BJ (cell line): ENCODE data around the gene PKD1L1. TPM values are rescaled to one million over a fixed set of nuclear protein-coding genes. Genes with fewer than 3 reads are reported as not detected.
A peak's percentile ranks its signal among the peaks of the same experiment; 100 is the strongest.

Source experiments
- CTCF ChIA-PET: fragments of 350-600 bp; formaldehyde crosslinking; extraction: SDS; loops from one replicate; lab custom pipeline; 2021; ENCODE audit warnings: antibody characterized with exemption, inconsistent platforms; lab: Yijun Ruan, JAX
- POLR2A ChIA-PET: fragments of 300-600 bp; sonication (Branson Sonifier 250); formaldehyde crosslinking; extraction: SDS; loops from one replicate; lab custom pipeline; 2021; ENCODE audit warnings: antibody characterized with exemption; lab: Charles Lee
- DNase-seq: peaks from one replicate; pipeline ENCODE4 v3.0.0-alpha.2; 2011; ENCODE audit warnings: low read depth
- H3K27me3 ChIP-seq: 2 replicates; pipeline ENCODE4 v1.6.0; 2011; ENCODE audit warnings: low read length; ENCODE audit not compliant: control insufficient read depth, insufficient read depth
- H3K36me3 ChIP-seq: 2 replicates; pipeline ENCODE4 v1.5.1; 2011; ENCODE audit warnings: low read length; ENCODE audit not compliant: control insufficient read depth, insufficient read depth
- H3K4me3 ChIP-seq: 2 replicates; pipeline ENCODE4 v1.5.1; 2011; ENCODE audit warnings: low read depth, mild to moderate bottlenecking, control low read depth, low read length
- polyA plus RNA-seq: library from polyadenylated mRNA; depleted of rRNA; stranded (reverse); fragments of >200 nt; gene quantifications from 2 replicates; pipeline ENCODE4 v1.2.3, GENCODE V29; 2011
- TF ChIP-seq, protein P1 (sequence below): IDR thresholded peaks from 2 replicates; pipeline ENCODE4 v1.5.1; 2011; ENCODE audit warnings: low read depth, mild to moderate bottlenecking, control low read depth, inconsistent platforms, low read length, moderate library complexity; ENCODE audit not compliant: insufficient read depth

PKD1L1 gene
- polyA plus RNA-seq, 1 experiment: 0.13 TPM

GRCh38 chr7:47827351-47827756, 120.9 kb downstream of the PKD1L1 start:
- POLR2A ChIA-PET: no interaction called here
- no peak for DNase-seq

GRCh38 chr7:47826754-47827153, 121.5 kb downstream of the PKD1L1 start:
- ChIA-PET POLR2A (no interaction called here), CTCF (interaction anchor here (1.0 to 1.2 kb wide), 3 partner anchors 8 to 434 kb away, joined by 3 to 10 read pairs (median 3); partner anchors contain the start of gene PKD1L1)
- H3K4me3 ChIP-seq: no peak overlapping the region

More at GRCh38 chr7:47827351-47827756, 120.9 kb downstream of the PKD1L1 start:
- no peaks in the 10 kb centered on the region for H3K27me3 ChIP-seq
- CTCF ChIA-PET: interaction anchor here (1.0 to 1.2 kb wide), 3 partner anchors 8 to 121 kb away, joined by 3 to 10 read pairs (median 3); partner anchors contain the start of gene PKD1L1
- H3K36me3 ChIP-seq: peaks cover 5% of the 10 kb centered on the region
- no peak overlapping the region for H3K4me3 ChIP-seq
- TF ChIP-seq, protein P1, sequence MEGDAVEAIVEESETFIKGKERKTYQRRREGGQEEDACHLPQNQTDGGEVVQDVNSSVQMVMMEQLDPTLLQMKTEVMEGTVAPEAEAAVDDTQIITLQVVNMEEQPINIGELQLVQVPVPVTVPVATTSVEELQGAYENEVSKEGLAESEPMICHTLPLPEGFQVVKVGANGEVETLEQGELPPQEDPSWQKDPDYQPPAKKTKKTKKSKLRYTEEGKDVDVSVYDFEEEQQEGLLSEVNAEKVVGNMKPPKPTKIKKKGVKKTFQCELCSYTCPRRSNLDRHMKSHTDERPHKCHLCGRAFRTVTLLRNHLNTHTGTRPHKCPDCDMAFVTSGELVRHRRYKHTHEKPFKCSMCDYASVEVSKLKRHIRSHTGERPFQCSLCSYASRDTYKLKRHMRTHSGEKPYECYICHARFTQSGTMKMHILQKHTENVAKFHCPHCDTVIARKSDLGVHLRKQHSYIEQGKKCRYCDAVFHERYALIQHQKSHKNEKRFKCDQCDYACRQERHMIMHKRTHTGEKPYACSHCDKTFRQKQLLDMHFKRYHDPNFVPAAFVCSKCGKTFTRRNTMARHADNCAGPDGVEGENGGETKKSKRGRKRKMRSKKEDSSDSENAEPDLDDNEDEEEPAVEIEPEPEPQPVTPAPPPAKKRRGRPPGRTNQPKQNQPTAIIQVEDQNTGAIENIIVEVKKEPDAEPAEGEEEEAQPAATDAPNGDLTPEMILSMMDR: no peak

DNA sequence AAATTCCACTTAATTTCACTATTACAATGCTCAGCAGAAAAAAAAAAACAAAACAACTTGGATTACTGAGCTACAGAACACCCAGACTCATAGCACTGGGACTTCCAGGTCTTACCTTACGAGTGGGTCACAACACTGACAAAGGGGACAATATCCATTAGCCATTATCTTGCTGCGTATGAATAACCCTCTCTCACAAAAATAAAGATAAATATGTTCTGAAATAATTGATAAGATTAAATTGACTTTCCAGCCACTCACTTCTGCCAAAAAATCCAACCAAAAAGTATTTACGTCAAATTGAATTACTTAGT, 128.7 kb downstream of the PKD1L1 start:
- H3K36me3 ChIP-seq: peaks cover 2% of the 10 kb centered on the region; the same call in 1 of the 2 replicates
- H3K27me3 ChIP-seq: no peaks in the 10 kb centered on the region
- ChIA-PET POLR2A (interaction anchor here (0.5 kb wide), 1 partner anchor 134 kb away, joined by 15 read pairs; no protein-coding TSS in a partner anchor), CTCF (interaction anchor here (0.5 to 2.1 kb wide), 18 partner anchors 7 to 553 kb away, joined by 3 to 10 read pairs (median 4); no protein-coding TSS in a partner anchor)
- TF ChIP-seq, protein P1: no peak
- DNase-seq: no peak
- H3K4me3 ChIP-seq: no peak overlapping the region

More at GRCh38 chr7:47826754-47827153, 121.5 kb downstream of the PKD1L1 start:
- TF ChIP-seq, protein P1: no peak
- Histone ChIP-seq H3K27me3 (no peaks in the 10 kb centered on the region), H3K36me3 (peaks cover 5% of the 10 kb centered on the region)
- DNase-seq: no peak

DNA sequence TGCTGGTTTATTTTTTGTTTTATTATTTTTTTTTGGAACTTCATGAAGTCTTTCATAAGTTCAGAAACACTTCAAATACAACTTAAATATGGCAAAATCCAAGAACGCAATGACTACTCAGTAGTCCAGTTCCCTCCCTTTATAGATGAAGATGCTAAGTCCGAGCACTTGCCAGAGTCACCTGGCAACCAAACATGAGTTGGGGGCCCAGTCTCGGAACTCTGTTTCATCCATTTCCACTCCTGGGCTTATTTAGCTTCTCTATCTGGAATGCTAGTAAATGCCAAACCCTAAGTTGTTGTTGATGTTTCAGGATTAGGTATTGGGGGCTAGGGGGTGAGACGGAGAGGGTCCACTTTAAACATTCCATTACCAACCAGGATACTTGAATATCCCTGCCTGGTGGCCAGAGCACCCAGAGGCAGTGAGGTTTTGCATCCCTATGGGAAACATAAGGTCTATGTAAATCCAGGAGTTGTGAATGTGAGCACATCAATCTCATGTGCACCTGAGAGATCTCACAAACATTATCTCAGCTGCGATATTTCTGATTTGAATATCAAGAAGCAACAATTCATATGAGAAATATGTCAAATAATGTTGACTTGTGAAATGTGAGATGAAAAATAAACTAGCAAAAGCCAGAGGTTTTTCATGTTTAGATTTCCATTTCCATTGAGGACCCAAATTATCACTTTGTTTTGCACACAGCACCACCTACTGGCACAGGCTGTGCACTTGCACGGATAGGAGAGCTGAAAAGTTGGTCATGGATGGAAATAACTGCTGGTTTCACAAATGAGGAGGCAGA, 129.3 kb downstream of the PKD1L1 start:
- ChIA-PET POLR2A (interaction anchor here (0.5 kb wide), 1 partner anchor 134 kb away, joined by 15 read pairs; no protein-coding TSS in a partner anchor), CTCF (interaction anchor here (0.5 to 2.1 kb wide), 22 partner anchors 8 to 553 kb away, joined by 3 to 10 read pairs (median 4); no protein-coding TSS in a partner anchor)
- no peak for DNase-seq
- TF ChIP-seq, protein P1: peak; percentile 91
- Histone ChIP-seq H3K36me3 (peaks cover 2% of the 10 kb centered on the region; the same call in 1 of the 2 replicates), H3K27me3 (no peaks in the 10 kb centered on the region), H3K4me3 (no peak overlapping the region)

- POLR2A ChIA-PET: no interaction called here
- no peak overlapping the region for H3K4me3 ChIP-seq
- TF ChIP-seq, protein P1: no peak
- CTCF ChIA-PET: interaction anchor here (0.7 to 1.8 kb wide), 6 partner anchors 9 to 552 kb away, joined by 3 to 10 read pairs (median 6); no protein-coding TSS in a partner anchor
- no peaks in the 10 kb centered on the region for H3K27me3 ChIP-seq
- no peak for DNase-seq
- peaks cover 6% of the 10 kb centered on the region; the same call in 1 of the 2 replicates for H3K36me3 ChIP-seq
Observed at GRCh38 chr7:47817917-47818316, 130.3 kb downstream of the PKD1L1 start.
